Measurements from ENCODE around the gene ABAT.

Gene ABAT

DNA sequence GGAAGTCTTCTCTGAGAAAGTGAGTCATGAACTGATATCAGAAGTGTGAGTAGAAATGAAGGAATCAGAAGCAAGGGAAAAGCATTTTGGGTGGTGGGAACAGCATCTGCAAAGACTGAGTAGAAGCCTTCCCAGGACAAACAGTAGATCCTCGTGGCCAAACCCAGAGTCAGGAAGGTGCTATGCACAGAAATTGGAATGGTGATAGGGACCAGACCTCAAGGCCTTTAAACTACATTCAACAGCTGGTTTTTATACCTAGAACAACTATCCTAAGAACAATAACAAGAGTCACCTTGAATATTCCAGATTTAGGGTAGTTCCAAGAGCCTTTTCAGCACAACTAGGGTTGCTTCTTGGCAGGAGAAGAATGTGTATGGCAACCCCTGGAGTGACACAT lies 15.3 kb downstream of the ABAT start:
- H3K4me1 ChIP-seq (ENCODE audit: insufficient read depth, low read length, severe bottlenecking) = no peaks in the 10 kb centered on the region
- TF ChIP-seq, protein P1, sequence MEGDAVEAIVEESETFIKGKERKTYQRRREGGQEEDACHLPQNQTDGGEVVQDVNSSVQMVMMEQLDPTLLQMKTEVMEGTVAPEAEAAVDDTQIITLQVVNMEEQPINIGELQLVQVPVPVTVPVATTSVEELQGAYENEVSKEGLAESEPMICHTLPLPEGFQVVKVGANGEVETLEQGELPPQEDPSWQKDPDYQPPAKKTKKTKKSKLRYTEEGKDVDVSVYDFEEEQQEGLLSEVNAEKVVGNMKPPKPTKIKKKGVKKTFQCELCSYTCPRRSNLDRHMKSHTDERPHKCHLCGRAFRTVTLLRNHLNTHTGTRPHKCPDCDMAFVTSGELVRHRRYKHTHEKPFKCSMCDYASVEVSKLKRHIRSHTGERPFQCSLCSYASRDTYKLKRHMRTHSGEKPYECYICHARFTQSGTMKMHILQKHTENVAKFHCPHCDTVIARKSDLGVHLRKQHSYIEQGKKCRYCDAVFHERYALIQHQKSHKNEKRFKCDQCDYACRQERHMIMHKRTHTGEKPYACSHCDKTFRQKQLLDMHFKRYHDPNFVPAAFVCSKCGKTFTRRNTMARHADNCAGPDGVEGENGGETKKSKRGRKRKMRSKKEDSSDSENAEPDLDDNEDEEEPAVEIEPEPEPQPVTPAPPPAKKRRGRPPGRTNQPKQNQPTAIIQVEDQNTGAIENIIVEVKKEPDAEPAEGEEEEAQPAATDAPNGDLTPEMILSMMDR (IDR thresholded peaks at IDR 0.05; ENCODE audit: low read length) = no peak
- TF ChIP-seq EZH2 (IDR thresholded peaks at IDR 0.05; ENCODE audit: borderline replicate concordance, low read length) = no peak
- no peak overlapping the region for H3K4me3 ChIP-seq (ENCODE audit: low read depth, low read length, poor library complexity, severe bottlenecking)
- H4K20me1 ChIP-seq (ENCODE audit: insufficient read depth, low read length) = no peaks in the 10 kb centered on the region
- no peaks in the 10 kb centered on the region for H3F3A ChIP-seq (ENCODE audit: insufficient read depth, low read length)
- peaks cover 12% of the 10 kb centered on the region for H3K9me3 ChIP-seq (ENCODE audit: low read length)
- H3K9ac ChIP-seq (ENCODE audit: low read length) = no peak overlapping the region
- no peaks in the 10 kb centered on the region; the same call in 1 of the 2 replicates for H3K36me3 ChIP-seq (ENCODE audit: insufficient read depth, low read length)
- no peak overlapping the region for H3K27ac ChIP-seq (ENCODE audit: low read depth, low read length, poor library complexity, severe bottlenecking)
- no peaks in the 10 kb centered on the region for H3K9me2 ChIP-seq (ENCODE audit: low read depth, low read length)
- peaks cover 5% of the 10 kb centered on the region; the same call in 1 of the 2 replicates for H3K27me3 ChIP-seq (ENCODE audit: insufficient read depth, low read length)
- H3K4me2 ChIP-seq (ENCODE audit: low read length) = no peak overlapping the region
- no peak overlapping the region for H2AFZ ChIP-seq (ENCODE audit: low read length)
- no peaks in the 10 kb centered on the region for H3K79me2 ChIP-seq (ENCODE audit: insufficient read depth, low read length)

- Histone ChIP-seq H4K20me1 (ENCODE audit: insufficient read depth, low read length) (no peaks in the 10 kb centered on the region), H3K36me3 (ENCODE audit: insufficient read depth, low read length) (no peaks in the 10 kb centered on the region; the same call in 1 of the 2 replicates)
Observed at GRCh38 chr16:8691728-8692127, 17.3 kb downstream of the ABAT start.

GRCh38 chr16:8694795-8695728 lies 20.6 kb downstream of the ABAT start:
- Histone ChIP-seq H3K9me3 (ENCODE audit: low read length) (peaks cover 2% of the 10 kb centered on the region), H3K4me2 (ENCODE audit: low read length) (no peak overlapping the region), H4K20me1 (ENCODE audit: insufficient read depth, low read length) (no peaks in the 10 kb centered on the region), H3K79me2 (ENCODE audit: insufficient read depth, low read length) (no peaks in the 10 kb centered on the region), H2AFZ (ENCODE audit: low read length) (no peak overlapping the region), H3F3A (ENCODE audit: insufficient read depth, low read length) (no peaks in the 10 kb centered on the region), H3K27ac (ENCODE audit: low read depth, low read length, poor library complexity, severe bottlenecking) (no peak overlapping the region), H3K9ac (ENCODE audit: low read length) (no peak overlapping the region), H3K36me3 (ENCODE audit: insufficient read depth, low read length) (no peaks in the 10 kb centered on the region; the same call in 1 of the 2 replicates), H3K4me3 (ENCODE audit: low read depth, low read length, poor library complexity, severe bottlenecking) (no peak overlapping the region), H3K27me3 (ENCODE audit: insufficient read depth, low read length) (no peaks in the 10 kb centered on the region; the same call in 1 of the 2 replicates), H3K9me2 (ENCODE audit: low read depth, low read length) (no peaks in the 10 kb centered on the region), H3K4me1 (ENCODE audit: insufficient read depth, low read length, severe bottlenecking) (no peaks in the 10 kb centered on the region)
- no peak for TF ChIP-seq EZH2 (IDR thresholded peaks at IDR 0.05; ENCODE audit: borderline replicate concordance, low read length)
- TF ChIP-seq, protein P1 (IDR thresholded peaks at IDR 0.05; ENCODE audit: low read length) = no peak

More at GRCh38 chr16:8691728-8692127, 17.3 kb downstream of the ABAT start:
- peaks cover 12% of the 10 kb centered on the region for H3K9me3 ChIP-seq (ENCODE audit: low read length)
- no peaks in the 10 kb centered on the region for H3K4me1 ChIP-seq (ENCODE audit: insufficient read depth, low read length, severe bottlenecking)
- H3K4me3 ChIP-seq (ENCODE audit: low read depth, low read length, poor library complexity, severe bottlenecking) = no peak overlapping the region
- no peak overlapping the region for H2AFZ ChIP-seq (ENCODE audit: low read length)
- no peak overlapping the region for H3K4me2 ChIP-seq (ENCODE audit: low read length)
- H3F3A ChIP-seq (ENCODE audit: insufficient read depth, low read length) = no peaks in the 10 kb centered on the region
- no peaks in the 10 kb centered on the region for H3K79me2 ChIP-seq (ENCODE audit: insufficient read depth, low read length)
- TF ChIP-seq, protein P1 (IDR thresholded peaks at IDR 0.05; ENCODE audit: low read length) = no peak
- no peak for TF ChIP-seq EZH2 (IDR thresholded peaks at IDR 0.05; ENCODE audit: borderline replicate concordance, low read length)
- H3K9me2 ChIP-seq (ENCODE audit: low read depth, low read length) = no peaks in the 10 kb centered on the region
- H3K9ac ChIP-seq (ENCODE audit: low read length) = no peak overlapping the region
- no peaks in the 10 kb centered on the region; the same call in 1 of the 2 replicates for H3K27me3 ChIP-seq (ENCODE audit: insufficient read depth, low read length)
- no peak overlapping the region for H3K27ac ChIP-seq (ENCODE audit: low read depth, low read length, poor library complexity, severe bottlenecking)

Data from OCI-LY1 (cell line).